GM19328 (cell line): Measurements from ENCODE around the gene ETV2.
"Not testable (repeated sequence)": the region's sequence is repeated elsewhere in the genome, so short reads cannot be mapped to it uniquely, and the experiment has no call there.

Source experiments
- ATAC-seq: cut with Tn5 transposase; IDR thresholded peaks from one replicate; pipeline ENCODE4 v1.9.1; 2021; ENCODE audit warnings: mild to moderate bottlenecking, moderate library complexity; ENCODE audit not compliant: unreplicated experiment

The ETV2 gene

GRCh38 chr19:35655600-35655999 is 14.1 kb downstream of the ETV2 start:
- ATAC-seq = no peak

- ATAC-seq = no peak
These were observed 15.2 kb downstream of the ETV2 start for GRCh38 chr19:35656700-35657099.

- no peak for ATAC-seq
These were observed 16.6 kb downstream of the ETV2 start for GRCh38 chr19:35657904-35658700.

- no peak for ATAC-seq
These were observed 20.4 kb downstream of the ETV2 start for GRCh38 chr19:35661995-35662340.

GRCh38 chr19:35663981-35664380 is 22.4 kb downstream of the ETV2 start:
- ATAC-seq = no peak

GRCh38 chr19:35665157-35665556 is 23.6 kb downstream of the ETV2 start:
- ATAC-seq = no peak

- ATAC-seq = no peak
These were observed 24.1 kb downstream of the ETV2 start for GRCh38 chr19:35665604-35666003.

- ATAC-seq = no peak
These were observed 24.8 kb downstream of the ETV2 start, which contains the start of gene UPK1A for GRCh38 chr19:35666251-35666913. TSS of gene UPK1A (plus strand) at chr19:35666517. CDS start at chr19:35666813, 296 bp downstream.

- no peak for ATAC-seq
These were observed 28.0 kb downstream of the ETV2 start for GRCh38 chr19:35669566-35669965.

GRCh38 chr19:35669974-35670373 is 28.4 kb downstream of the ETV2 start:
- no peak for ATAC-seq

- no peak for ATAC-seq
These were observed 29.1 kb downstream of the ETV2 start for GRCh38 chr19:35670686-35671085.

- no peak for ATAC-seq
These were observed 30.3 kb downstream of the ETV2 start for GRCh38 chr19:35671818-35672217.

GRCh38 chr19:35673121-35673804 is 31.7 kb downstream of the ETV2 start:
- no peak for ATAC-seq

- ATAC-seq = no peak
These were observed 34.1 kb downstream of the ETV2 start for GRCh38 chr19:35675589-35676140.

GRCh38 chr19:35689836-35690235 is 48.3 kb downstream of the ETV2 start:
- ATAC-seq = no peak

- ATAC-seq = not testable (repeated sequence)
These were observed 49.6 kb downstream of the ETV2 start for GRCh38 chr19:35691106-35691505.

GRCh38 chr19:35692010-35692409 is 50.5 kb downstream of the ETV2 start:
- ATAC-seq = no peak

- no peak for ATAC-seq
These were observed 51.9 kb downstream of the ETV2 start for GRCh38 chr19:35693422-35693821.

- ATAC-seq = peak; percentile 62
These were observed 52.5 kb downstream of the ETV2 start for GRCh38 chr19:35693835-35694599.
